Esophagus (tissue), 2 donors: ENCODE measurements around the gene FANCC. TPM values are rescaled to one million over a fixed set of nuclear protein-coding genes. Genes with fewer than 3 reads are reported as not detected.
"Not testable (repeated sequence)": the region's sequence is repeated elsewhere in the genome, so short reads cannot be mapped to it uniquely, and the experiment has no call there.

Experiments
- H3K27ac ChIP-seq, 2 donors: one replicate each; pipeline ENCODE4 v1.5.1; 2013; ENCODE audit warnings: low read depth in 2 of 2, mild to moderate bottlenecking in 2 of 2, inconsistent platforms in 1 of 2, low read length in 1 of 2, moderate library complexity in 1 of 2
- H3K27me3 ChIP-seq, 2 donors: one replicate each; pipeline ENCODE4 v1.6.1; 2013; ENCODE audit warnings: low read length in 2 of 2, control low read depth in 1 of 2, mild to moderate bottlenecking in 1 of 2; ENCODE audit not compliant: insufficient read depth in 2 of 2, control insufficient read depth in 1 of 2
- H3K36me3 ChIP-seq, 2 donors: one replicate each; pipeline ENCODE4 v1.6.1; 2013; ENCODE audit warnings: low read length in 1 of 2; ENCODE audit not compliant: control insufficient read depth in 2 of 2, insufficient read depth in 2 of 2
- H3K4me1 ChIP-seq, 2 donors: one replicate each; pipeline ENCODE4 v1.6.1; 2013; ENCODE audit warnings: low read length in 1 of 2; ENCODE audit not compliant: control insufficient read depth in 2 of 2, insufficient read depth in 2 of 2
- H3K4me3 ChIP-seq, 2 donors: one replicate each; pipeline ENCODE4 v1.5.1; 2013; ENCODE audit warnings: low read length in 2 of 2, mild to moderate bottlenecking in 2 of 2, low read depth in 1 of 2, moderate library complexity in 1 of 2
- H3K9me3 ChIP-seq, 2 donors: one replicate each; pipeline ENCODE4 v1.6.1; 2013; ENCODE audit warnings: mild to moderate bottlenecking in 2 of 2, low read depth in 1 of 2, low read length in 1 of 2, moderate library complexity in 1 of 2; ENCODE audit not compliant: control insufficient read depth in 2 of 2, insufficient read depth in 1 of 2
- WGBS, 2 donors: extraction: QIAGEN DNeasy Blood & Tissue Kit; methylation state at CpG; one replicate each; pipeline ENCODE4 v1.1.7; 2013; 5-methylcytosine and 5-hydroxymethylcytosine counted together
- polyA plus RNA-seq, 2 donors: library from polyadenylated mRNA; stranded (reverse); fragments of 200-250 nt; gene quantifications; one replicate each; pipeline ENCODE4 v1.2.3, GENCODE V29; 2013
- donor health status: healthy with polysubstance abuse.
- donor health status: Bipolar disorder and iron deficiency.

Gene FANCC
- polyA plus RNA-seq, 2 donors: 2.5 to 3.6 TPM

DNA sequence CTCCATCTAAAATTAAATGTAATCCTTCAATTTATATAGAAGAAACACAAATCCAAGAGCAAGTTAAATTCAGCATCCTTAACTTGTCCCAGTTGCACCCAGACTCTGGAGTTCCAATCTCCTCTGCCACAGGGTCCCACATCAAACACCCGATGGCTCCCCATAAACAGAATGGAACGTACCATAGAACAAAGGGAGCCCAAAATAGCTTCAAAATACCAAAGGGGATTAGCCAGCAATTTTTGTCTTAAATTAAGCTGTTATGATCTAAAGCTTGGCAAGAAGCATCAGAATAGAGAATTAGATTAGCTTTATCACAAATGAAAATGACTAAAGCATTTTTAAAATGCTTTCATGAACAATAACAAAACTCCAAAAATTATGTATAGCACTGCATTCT is 112.8 kb downstream of the FANCC start:
- H3K27me3 ChIP-seq: no peaks in the 10 kb centered on the region
- WGBS, 2 donors: 64 to 75% methylated on average over 2 of the region's 2 CpGs
- no peak overlapping the region for H3K4me3 ChIP-seq
- no peaks in the 10 kb centered on the region for H3K4me1 ChIP-seq
- no peaks in the 10 kb centered on the region for H3K9me3 ChIP-seq
- no peak overlapping the region for H3K27ac ChIP-seq
- H3K36me3 ChIP-seq: no peaks in the 10 kb centered on the region

DNA sequence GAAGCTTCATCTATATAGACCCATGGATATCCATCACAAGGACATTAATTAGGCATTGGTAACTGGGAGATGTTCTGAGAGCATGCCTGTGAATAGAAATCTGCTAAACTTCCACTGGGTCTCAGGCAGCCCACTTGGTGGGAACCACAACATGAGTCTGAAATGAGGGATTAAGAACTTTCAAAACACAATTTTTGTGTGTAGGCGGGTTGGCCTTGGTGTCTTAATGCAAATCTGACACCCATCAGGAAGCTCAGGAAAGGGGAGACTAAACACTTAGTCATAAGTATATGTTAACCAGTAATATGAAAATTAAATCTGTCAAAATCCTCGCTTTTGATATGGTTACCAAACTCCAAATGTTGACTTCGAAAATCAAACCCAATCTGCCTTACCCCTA is 113.2 kb downstream of the FANCC start:
- peaks cover 0 to 2% of the 10 kb centered on the region in 2 donors for H3K4me1 ChIP-seq
- no peak overlapping the region for H3K27ac ChIP-seq
- no peaks in the 10 kb centered on the region for H3K36me3 ChIP-seq
- H3K9me3 ChIP-seq: peaks cover 0 to 2% of the 10 kb centered on the region in 2 donors
- H3K27me3 ChIP-seq: no peaks in the 10 kb centered on the region
- 82 to 87% methylated on average over 3 of the region's 3 CpGs for WGBS, 2 donors
- no peak overlapping the region for H3K4me3 ChIP-seq

DNA sequence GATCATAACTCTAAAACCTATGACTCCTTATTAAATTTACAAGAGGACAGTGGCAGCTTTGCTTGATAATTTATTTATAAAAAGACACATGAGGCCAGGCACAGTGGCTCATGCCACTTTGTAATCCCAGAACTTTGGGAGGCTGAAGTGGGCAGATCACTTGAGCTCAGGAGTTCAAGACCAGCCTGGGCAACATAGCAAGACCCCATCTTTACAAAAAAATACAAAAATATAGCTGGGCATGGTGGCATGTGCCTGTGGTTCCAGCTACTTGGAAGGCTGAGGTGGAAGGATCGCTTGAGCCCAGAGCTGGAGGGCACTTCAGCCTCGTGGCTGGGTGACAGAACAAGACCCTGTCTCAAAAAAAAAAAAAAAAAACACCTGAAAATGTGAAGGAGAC is 114.5 kb downstream of the FANCC start:
- H3K4me3 ChIP-seq, H3K27ac ChIP-seq, H3K27me3 ChIP-seq, H3K9me3 ChIP-seq, H3K4me1 ChIP-seq, H3K36me3 ChIP-seq: not testable (repeated sequence)
- 93 to 96% methylated on average over 2 of the region's 2 CpGs for WGBS, 2 donors

DNA sequence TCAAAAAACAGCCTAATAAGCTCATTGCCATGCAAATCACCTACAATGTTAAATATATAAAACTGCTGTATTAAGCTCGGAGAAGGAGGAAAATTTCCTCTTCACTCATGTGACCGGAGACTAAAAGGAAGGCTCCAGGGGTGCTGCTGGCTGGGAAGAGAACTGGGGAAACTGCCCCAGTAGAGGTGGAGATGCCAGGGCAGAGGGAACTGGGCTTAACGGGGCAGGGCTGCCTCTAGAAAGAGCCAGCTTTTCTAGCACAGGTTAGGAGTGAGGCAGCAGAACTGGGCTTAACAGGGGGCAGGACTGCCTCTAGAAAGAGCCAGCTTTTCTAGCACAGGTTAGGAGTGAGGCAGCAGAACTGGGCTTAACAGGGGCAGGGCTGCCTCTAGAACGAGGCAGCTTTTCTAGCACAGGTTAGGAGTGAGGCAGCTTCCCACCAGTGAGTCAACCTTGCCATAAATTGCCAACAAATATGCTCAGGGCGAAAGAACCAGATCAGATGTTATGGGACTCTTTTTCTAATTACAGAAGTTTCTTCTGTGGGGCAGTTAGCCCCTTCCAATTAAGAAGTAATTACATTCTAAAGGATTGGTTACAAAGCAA is 115.3 kb downstream of the FANCC start:
- Histone ChIP-seq H3K4me3 (no peak overlapping the region), H3K27me3 (no peaks in the 10 kb centered on the region), H3K4me1 (peaks cover 2 to 8% of the 10 kb centered on the region in 2 donors), H3K9me3 (peaks cover 0 to 3% of the 10 kb centered on the region in 2 donors), H3K27ac (peak overlapping the region in 1 of 2 donors; percentile 13), H3K36me3 (no peaks in the 10 kb centered on the region)
- WGBS, 2 donors: 81 to 83% methylated on average over 5 of the region's 5 CpGs

DNA sequence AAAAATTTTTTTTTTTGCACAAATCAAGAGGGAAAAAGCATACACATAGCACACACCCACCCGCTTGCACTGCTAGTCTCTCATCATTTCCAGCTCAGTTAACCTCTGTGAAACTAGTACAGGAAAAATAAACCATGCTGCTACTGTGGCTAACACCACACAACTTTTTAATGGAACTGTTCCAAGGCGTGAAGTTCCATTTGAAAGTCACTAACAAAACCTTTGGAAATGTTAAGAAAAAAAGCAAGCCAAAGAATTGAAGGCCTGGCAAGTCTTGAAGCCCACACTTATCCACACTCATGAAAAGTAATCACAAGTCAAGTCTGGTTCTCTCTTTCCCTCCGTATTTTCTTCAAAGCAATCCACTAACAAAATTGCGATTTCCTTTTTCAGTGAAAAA is 116.3 kb downstream of the FANCC start:
- WGBS, 2 donors: 87 to 93% methylated on average over 4 of the region's 4 CpGs
- H3K27me3 ChIP-seq: no peaks in the 10 kb centered on the region
- no peak overlapping the region for H3K4me3 ChIP-seq
- H3K36me3 ChIP-seq: no peaks in the 10 kb centered on the region
- H3K4me1 ChIP-seq: peaks cover 2 to 8% of the 10 kb centered on the region in 2 donors
- no peak overlapping the region for H3K27ac ChIP-seq
- H3K9me3 ChIP-seq: peaks cover 0 to 3% of the 10 kb centered on the region in 2 donors

DNA sequence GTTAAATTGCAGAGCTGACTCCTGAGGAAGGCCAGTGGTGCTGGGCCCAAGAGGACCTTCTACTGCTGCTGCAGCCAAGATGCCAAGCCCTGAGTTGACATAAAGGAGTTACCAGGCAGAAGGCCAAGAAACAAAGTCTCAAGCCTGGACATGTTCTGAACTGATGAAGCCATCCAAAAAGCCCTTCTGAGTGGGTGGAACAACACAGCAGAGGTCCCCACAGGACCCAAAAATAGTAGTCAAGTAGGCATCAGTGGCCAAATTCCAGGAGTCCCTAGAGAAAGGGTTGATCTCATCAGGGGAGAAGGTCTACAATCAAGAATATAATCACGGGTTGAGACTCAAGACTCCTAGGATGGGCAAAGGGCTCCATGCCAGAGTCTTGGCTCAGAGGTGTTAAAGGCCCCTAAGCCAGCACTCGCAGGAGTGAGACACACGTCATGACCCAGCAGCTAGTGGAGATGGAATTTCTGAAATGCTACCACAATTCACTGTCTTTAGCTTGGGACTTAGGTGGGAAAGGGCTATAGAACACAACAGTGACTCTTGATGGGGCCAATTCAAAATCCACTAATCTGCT is 119.7 kb downstream of the FANCC start:
- no peaks in the 10 kb centered on the region for H3K27me3 ChIP-seq
- H3K27ac ChIP-seq: peak overlapping the region in 1 of 2 donors; percentile 28
- H3K36me3 ChIP-seq: no peaks in the 10 kb centered on the region
- WGBS, 2 donors: 26 to 60% methylated on average over 3 of the region's 3 CpGs
- peaks cover 2 to 8% of the 10 kb centered on the region in 2 donors for H3K4me1 ChIP-seq
- H3K4me3 ChIP-seq: no peak overlapping the region
- peaks cover 0 to 3% of the 10 kb centered on the region in 2 donors for H3K9me3 ChIP-seq

DNA sequence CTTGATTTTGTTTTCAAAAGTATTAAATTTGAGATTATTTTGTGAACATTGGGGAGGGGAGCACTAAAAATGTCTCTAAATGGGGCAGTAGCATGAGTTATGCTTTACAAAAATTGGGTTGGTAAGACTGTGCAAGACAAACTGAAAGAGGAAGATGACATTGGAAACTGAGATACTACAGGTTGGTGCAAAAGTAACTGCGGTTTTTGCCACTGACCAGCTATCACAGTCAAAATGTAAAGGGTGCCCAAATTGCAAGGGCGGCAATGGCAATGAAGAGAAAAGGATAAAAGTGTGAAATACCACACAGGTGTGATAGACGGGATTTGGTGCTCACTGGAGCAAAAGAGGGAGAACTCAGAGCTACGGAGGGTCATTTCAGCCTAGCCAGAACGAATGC is 124.0 kb downstream of the FANCC start:
- no peak overlapping the region for H3K4me3 ChIP-seq
- no peaks in the 10 kb centered on the region for H3K9me3 ChIP-seq
- 94 to 99% methylated on average over 5 of the region's 5 CpGs for WGBS, 2 donors
- H3K27me3 ChIP-seq: no peaks in the 10 kb centered on the region
- H3K27ac ChIP-seq: no peak overlapping the region
- peaks cover 5 to 9% of the 10 kb centered on the region in 2 donors for H3K4me1 ChIP-seq
- H3K36me3 ChIP-seq: no peaks in the 10 kb centered on the region

DNA sequence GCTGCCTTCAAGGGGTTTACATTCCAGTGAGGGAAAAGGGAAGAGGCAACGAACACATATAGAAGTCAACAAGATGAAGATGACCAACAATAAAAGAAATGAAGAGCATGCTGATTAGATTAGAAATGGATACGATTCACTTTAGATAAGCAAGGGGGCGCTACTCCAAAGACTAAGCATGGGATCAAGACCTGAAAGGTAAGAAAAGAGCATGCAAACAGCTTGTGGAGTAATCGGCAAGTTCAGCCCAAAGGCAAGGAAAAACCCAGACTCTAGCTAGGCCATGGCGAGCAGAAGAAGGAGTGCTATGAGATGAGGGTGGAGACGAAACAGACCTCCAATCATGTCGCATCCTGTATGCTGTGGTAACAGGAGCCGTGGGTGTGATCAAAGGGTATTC is 124.4 kb downstream of the FANCC start:
- WGBS, 2 donors: 88 to 91% methylated on average over 8 of the region's 8 CpGs
- Histone ChIP-seq H3K27me3 (no peaks in the 10 kb centered on the region), H3K4me3 (no peak overlapping the region), H3K4me1 (peaks cover 5 to 9% of the 10 kb centered on the region in 2 donors), H3K9me3 (no peaks in the 10 kb centered on the region), H3K36me3 (no peaks in the 10 kb centered on the region), H3K27ac (no peak overlapping the region)

DNA sequence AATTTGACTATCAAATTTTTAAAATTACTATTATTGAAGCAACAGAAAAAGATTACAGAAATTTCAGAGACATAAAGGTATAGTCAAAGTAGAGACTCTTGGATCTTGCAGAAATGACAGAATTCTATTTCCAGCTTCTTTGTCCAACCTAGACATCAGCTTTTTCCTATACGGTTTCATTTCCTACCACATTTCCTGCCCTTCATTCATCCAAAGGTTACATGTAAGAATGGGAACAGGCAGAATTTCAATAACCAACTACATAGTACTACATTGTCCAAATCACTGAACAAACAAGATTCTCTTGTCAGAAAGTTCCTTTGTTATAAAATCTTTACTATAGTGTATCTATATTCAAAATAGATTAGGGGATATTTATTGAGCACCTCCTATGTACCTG is 124.9 kb downstream of the FANCC start:
- 81 to 90% methylated on average over 1 of the region's 1 CpG for WGBS, 2 donors
- Histone ChIP-seq H3K9me3 (no peaks in the 10 kb centered on the region), H3K27ac (no peak overlapping the region), H3K4me3 (no peak overlapping the region), H3K4me1 (peaks cover 5 to 7% of the 10 kb centered on the region in 2 donors), H3K36me3 (no peaks in the 10 kb centered on the region), H3K27me3 (no peaks in the 10 kb centered on the region)

DNA sequence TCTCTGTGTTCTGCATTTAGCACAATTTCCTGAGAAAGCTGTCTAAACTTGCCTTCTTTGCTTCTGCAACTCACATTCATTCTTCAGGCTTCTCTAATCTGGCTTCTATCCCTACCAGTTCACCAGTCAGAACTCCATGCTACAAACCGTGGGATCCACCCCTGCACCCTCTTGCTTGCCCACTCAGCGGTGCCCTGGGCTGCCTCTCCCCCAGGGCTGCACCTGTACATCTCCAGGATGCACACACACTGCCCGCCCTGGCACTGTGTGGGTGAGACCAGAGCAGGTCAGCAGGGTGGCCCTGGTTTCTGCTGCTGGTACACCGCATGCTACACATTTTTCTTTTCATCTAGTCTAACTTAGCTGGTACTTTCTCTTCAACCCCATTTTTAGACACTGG is 127.1 kb downstream of the FANCC start:
- H3K4me1 ChIP-seq: peaks cover 3 to 5% of the 10 kb centered on the region in 2 donors
- H3K9me3 ChIP-seq: no peaks in the 10 kb centered on the region
- H3K27ac ChIP-seq: peak overlapping the region in 1 of 2 donors; percentile 41
- H3K4me3 ChIP-seq: no peak overlapping the region
- H3K36me3 ChIP-seq: no peaks in the 10 kb centered on the region
- no peaks in the 10 kb centered on the region for H3K27me3 ChIP-seq
- 62 to 70% methylated on average over 4 of the region's 4 CpGs for WGBS, 2 donors
